GM12873 (cell line): ENCODE measurements around the gene RPP14.

Source experiments
- TF ChIP-seq, protein P1 (sequence below): IDR thresholded peaks from 2 replicates; pipeline ENCODE4 v1.5.1; 2012; ENCODE audit warnings: low read depth, mild to moderate bottlenecking, moderate library complexity, low read length, control low read depth; ENCODE audit not compliant: insufficient read depth; ENCODE audit errors: missing control alignments

RPP14 gene

DNA sequence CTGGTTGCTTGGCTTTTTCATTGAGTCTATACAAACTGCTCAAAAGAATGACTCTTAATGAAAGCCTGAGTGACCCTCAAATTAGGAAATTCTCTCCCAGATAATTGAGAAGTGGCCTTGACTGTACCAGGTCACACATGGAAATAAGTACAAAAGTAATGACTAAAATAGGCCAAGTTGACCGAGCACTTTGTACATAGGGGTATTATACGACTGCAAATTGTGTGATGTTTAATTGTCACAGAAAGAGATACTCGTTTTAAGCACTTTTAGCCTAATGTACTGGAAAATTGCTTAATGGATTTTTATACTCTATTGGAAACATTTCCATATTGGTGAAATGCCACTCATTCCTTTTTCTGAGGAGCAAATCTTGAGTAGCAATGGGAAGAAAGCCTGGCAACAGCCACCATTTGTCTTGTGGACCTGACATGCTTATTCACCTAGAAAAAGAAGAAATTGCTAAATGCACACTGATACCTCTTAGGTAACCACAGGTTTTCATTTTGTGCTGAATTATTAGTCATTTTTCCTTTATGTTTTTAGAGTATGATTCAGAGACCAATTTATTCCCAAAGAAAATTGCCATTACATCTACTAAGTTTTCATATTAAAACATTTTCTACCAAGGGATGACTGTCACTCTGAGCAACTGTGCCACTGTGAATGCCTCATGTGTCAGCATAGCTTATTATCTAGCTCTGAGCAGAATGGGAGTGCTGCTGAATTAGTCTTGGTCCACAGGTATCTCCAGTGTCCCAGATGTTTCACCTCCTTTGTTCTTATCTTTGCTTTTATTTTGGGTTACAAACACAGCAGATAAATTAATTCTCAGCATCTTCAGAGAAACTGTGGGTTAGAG is 17.7 kb downstream of the RPP14 start:
- TF ChIP-seq, protein P1, sequence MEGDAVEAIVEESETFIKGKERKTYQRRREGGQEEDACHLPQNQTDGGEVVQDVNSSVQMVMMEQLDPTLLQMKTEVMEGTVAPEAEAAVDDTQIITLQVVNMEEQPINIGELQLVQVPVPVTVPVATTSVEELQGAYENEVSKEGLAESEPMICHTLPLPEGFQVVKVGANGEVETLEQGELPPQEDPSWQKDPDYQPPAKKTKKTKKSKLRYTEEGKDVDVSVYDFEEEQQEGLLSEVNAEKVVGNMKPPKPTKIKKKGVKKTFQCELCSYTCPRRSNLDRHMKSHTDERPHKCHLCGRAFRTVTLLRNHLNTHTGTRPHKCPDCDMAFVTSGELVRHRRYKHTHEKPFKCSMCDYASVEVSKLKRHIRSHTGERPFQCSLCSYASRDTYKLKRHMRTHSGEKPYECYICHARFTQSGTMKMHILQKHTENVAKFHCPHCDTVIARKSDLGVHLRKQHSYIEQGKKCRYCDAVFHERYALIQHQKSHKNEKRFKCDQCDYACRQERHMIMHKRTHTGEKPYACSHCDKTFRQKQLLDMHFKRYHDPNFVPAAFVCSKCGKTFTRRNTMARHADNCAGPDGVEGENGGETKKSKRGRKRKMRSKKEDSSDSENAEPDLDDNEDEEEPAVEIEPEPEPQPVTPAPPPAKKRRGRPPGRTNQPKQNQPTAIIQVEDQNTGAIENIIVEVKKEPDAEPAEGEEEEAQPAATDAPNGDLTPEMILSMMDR, result no peak

DNA sequence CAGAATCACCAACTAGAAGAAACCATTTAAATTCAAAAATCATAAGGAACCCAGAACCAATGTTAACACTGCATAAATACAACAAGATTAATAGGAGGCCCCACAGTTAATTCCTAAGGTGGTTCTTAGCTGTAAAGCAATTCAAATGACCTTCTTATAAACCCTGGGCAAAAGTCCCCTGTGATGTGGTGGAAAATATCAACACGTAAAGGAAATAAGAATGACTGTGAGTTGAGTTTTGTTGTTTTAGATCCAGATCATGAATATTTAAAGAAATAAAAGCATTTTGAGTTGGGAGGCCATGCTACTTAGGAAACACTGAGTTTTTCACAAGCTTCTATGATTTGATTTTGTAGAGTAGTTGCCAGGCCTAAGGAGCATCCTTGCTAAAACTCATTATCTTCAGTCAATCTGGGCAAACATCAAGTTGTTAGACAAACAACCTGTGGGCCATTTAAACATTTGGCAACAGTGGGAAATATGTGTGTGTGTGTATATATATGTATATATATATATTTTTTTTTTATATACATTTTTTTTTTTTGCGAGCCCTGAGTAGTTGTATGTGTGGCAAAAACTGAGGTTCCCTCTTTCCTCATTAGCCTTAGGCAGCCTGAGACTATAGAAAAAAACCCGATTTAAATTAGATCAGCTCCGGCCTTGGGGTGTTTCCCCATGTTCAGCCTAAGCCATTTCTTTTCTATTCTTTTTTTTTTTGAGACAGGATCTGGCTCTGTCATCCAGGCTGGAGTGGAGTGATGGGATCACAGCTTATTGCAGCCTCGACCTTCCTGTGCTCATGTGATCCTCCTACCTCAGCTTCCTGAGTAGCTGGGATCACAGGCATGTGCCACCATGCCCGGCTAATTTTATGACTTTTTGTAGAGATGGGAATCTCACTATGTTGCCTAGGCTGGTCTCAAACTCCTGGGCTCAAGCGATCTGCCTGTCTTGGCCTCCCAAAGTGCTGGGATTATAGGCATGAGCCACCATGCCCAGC is 18.6 kb downstream of the RPP14 start:
- TF ChIP-seq, protein P1, result no peak

DNA sequence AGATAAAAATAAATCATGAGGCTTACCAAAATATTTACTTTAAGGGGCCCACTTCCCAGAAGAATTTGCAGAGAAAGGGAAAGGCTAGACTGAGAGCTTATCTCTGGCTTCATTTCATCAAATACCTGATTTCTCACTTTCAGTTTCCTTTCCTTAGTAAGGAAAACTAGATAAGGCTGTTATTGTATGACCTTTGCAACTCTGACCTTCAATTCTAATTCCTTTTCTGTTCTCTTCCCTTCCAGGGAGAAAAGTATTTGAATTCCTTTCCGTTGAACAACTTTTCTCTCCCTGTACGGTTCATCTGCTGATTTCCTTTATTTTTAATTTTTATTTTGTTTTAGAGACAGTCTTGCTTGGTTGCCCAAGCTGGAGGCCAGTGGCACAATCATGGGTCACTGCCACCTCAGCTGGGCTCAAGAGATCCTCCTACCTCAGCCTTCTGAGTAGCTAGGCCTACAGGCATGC is 19.5 kb downstream of the RPP14 start:
- TF ChIP-seq, protein P1, result no peak

GRCh38 chr3:58326267-58326900 is 20.3 kb downstream of the RPP14 start:
- TF ChIP-seq, protein P1, result no peak

GRCh38 chr3:58329150-58329921 is 23.3 kb downstream of the RPP14 start:
- TF ChIP-seq, protein P1, result no peak

DNA sequence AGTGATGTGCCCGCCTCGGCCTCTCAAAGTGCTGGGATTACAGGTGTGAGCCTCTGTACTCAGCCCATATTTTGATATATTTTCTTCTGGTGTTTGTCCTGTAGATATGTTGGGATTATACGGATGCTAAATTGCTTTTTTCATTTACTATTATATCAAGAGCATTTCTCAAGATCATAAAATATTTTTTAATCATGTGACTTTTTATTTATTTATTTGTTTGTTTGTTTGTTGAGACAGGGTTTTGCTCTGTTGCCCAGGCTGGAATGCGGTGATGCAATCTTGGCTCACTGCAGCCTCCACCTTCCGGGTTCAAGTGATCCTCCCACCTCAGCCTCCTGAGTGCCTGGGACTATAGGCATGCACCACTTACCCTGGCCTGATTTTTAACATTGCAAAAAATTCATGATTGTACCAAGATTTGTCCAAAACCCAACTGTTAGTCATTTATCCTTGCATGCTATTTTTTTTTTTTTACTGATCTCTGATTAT is 23.9 kb downstream of the RPP14 start:
- TF ChIP-seq, protein P1, result no peak
